Left ventricle myocardium superior (tissue), 1 donor: ENCODE results near the gene SLC25A25. TPM values are rescaled to one million over a fixed set of nuclear protein-coding genes. Genes with fewer than 3 reads are reported as not detected.
A peak's percentile ranks its signal among the peaks of the same experiment; 100 is the strongest.
"Not testable (repeated sequence)": the region's sequence is repeated elsewhere in the genome, so short reads cannot be mapped to it uniquely, and the experiment has no call there.

Experiments
- ATAC-seq: fragments of 200-7000 bp; cut with Tn5 transposase; one replicate; pipeline ENCODE4 v1.9.1; 2020; ENCODE audit warnings: mild to moderate bottlenecking, moderate library complexity
- DNase-seq: peaks from one replicate; pipeline ENCODE4 v3.0.0-alpha.2; 2020
- intact Hi-C: fragments of 100-400 bp; cut with micrococcal nuclease; formaldehyde crosslinking; loops from one replicate; pipeline ENCODE4 v1.11.0; 2022
- total RNA-seq: library from RNA; stranded (reverse); fragmentation: NEBNext Ultra II Directional; extraction: Animal tissue kit (Norgen Biotek cat#: 25700); gene quantifications from one replicate; pipeline ENCODE4 v1.2.1, GENCODE V29; 2021
- donor health status: DM: no; HTN: yes; CAD: no; lungs with severe emphysema.

SLC25A25 gene
- total RNA-seq, 1 donor from 2014 or later: 4.8 TPM

DNA sequence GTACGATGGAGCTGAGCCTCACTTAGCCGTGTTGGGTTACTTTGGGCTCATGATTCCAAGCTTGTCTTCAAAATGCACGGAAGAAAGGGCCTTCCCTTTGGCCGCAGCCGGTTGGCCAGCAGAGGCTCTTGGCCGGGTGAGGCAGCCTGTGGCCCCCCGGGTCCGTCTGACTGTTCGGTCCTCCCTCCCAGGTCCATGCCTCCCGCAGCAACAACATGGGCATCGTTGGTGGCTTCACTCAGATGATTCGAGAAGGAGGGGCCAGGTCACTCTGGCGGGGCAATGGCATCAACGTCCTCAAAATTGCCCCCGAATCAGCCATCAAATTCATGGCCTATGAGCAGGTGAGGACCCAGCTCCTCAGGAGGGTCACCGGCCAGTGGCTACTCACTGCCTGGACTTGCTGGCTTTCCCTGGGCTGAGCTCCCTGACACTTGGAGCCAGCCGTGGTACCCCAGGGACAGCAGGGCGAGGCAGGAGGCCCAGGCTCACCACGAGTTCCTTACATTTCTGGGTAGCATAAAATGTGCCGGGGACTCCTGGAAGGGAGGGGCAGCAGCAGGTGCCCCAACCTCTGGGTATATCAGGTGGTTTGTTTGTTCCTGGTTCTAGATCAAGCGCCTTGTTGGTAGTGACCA, 37.6 kb downstream of the SLC25A25 start:
- intact Hi-C loops: no loop called here
- ATAC-seq (no peak), DNase-seq (no peak)

DNA sequence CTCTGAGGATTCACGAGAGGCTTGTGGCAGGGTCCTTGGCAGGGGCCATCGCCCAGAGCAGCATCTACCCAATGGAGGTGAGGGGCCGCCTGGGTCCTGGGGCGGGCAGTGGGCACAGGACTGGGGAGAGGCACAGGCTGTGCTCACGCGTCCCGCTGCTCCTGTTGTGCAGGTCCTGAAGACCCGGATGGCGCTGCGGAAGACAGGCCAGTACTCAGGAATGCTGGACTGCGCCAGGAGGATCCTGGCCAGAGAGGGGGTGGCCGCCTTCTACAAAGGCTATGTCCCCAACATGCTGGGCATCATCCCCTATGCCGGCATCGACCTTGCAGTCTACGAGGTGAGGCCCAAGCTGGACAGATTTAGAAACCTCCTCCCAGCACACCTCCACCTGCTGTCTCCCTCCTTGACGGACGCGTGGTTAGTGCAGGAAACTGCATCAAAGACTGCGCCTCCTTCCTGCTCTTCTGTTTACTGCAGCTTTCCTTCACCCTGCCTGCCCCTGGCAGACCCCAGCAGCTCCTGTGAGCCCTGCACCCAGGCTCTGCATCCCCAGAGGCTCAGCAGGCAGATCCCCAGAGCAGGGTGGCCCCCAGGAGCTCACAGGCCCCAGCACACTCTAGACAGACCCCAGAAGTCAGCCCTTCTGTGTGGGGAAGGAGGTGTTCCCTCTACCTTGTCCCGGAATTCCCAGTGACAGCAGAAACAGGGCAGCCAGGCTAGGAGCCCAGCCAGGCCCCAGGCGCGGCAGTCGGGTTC, 38.3 kb downstream of the SLC25A25 start:
- DNase-seq: no peak
- ATAC-seq: no peak
- intact Hi-C loops: no loop called here

GRCh38 chr9:128106940-128107467, 39.0 kb downstream of the SLC25A25 start:
- ATAC-seq (no peak), DNase-seq (peak; percentile 24)
- intact Hi-C loops: no loop called here

- intact Hi-C loops: no loop called here
- peak; percentile 24 for DNase-seq
- ATAC-seq: no peak
Observed at GRCh38 chr9:128107468-128108268, 39.6 kb downstream of the SLC25A25 start.

GRCh38 chr9:128108269-128109049, 40.4 kb downstream of the SLC25A25 start:
- ATAC-seq (no peak), DNase-seq (no peak)
- intact Hi-C loops: no loop called here

DNA sequence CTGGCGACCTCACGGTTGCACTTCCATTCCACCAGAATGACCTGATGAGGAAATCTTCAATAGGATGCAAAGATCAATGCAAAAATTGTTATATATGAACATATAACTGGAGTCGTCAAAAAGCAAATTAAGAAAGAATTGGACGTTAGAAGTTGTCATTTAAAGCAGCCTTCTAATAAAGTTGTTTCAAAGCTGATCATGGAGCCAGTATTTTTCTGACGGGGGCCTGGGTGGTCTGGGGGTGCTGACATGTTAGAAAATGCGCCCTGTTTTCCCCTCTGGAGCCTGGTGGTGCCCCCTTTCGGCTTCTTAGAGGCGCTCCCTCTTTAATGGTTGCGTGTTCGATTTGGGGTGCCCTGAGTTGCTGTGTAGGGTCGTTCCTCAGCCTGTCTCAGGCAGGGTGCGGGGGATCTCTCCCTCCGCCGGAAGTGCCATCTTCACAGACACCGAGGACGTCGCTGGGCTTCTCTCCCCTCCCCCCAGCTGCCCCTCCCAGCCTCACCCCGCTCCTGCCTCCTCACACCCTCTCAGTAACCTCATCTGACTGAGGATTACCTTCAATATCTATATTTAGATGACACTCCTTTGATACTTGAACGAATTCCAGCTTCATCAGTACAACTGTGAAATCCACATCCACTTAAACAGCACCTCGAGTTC, 41.1 kb downstream of the SLC25A25 start:
- intact Hi-C loops: no loop called here
- ATAC-seq (peak; percentile 53), DNase-seq (no peak)

DNA sequence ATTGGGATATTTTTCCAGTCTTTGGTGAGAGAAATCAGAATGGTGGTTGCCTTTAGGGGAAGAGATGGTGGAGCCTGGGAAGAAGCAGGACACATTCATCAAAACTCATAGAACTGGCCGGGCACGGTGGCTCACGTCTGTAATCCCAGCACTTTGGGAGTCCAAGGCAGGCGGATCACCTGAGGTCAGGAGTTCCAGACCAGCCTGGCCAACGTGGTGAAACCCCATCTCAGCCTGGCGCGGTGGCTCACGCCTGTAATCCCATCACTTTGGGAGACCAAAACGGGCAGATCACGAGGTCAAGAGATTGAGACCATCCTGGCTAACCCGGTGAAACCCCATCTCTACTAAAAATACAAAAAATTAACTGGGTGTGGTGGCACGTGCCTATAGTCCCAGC, 43.7 kb downstream of the SLC25A25 start:
- DNase-seq, ATAC-seq, intact Hi-C loops: not testable (repeated sequence)

DNA sequence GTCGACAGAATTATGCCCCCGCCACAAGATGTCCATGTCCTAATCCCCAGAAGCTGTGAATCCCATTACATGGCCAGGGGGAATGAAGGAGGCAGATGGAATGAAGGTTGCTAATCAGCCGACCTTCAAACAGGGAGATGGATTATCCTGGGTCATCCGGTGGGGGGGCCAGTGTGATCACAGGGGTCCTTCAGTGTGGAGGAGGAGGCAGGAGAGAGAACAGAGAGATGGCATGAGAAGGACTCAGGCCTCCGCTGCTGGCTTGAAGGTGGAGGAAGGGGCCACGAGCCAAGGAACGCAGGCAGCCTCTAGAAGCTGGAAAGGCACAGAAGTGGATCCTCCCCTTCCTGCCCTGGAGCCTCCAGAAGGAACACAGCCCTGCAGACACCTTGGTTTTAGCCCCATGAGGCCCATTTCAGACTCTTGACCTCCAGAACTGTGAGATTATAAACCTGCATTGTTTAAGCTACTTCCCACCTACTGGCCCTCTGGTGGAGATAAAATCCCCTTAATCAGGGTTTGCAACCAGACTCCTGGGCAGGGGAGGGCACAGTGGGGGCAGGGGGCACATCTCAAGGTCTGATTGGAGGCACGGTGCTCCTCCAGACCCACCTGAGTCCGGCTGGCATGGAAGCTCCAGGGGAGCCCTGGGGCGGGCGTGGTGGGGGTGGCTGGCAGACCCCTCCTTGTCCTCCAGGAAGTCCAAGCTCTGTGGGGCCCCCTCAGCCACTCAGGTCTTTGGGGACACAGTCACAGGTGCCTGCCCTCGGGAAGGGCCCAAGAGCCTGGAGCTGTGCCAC, 45.7 kb downstream of the SLC25A25 start:
- intact Hi-C loops: no loop called here
- ATAC-seq (no peak), DNase-seq (peak; percentile 26)

GRCh38 chr9:128114326-128115186, 46.5 kb downstream of the SLC25A25 start:
- intact Hi-C loops: no loop called here
- DNase-seq (peak; percentile 24), ATAC-seq (no peak)

- DNase-seq: peak; percentile 20
- intact Hi-C loops: no loop called here
- ATAC-seq: no peak
Observed at GRCh38 chr9:128115187-128116103, 47.4 kb downstream of the SLC25A25 start.

- peak; percentile 26 for DNase-seq
Observed at GRCh38 chr9:128116104-128117083, 48.4 kb downstream of the SLC25A25 start.

DNA sequence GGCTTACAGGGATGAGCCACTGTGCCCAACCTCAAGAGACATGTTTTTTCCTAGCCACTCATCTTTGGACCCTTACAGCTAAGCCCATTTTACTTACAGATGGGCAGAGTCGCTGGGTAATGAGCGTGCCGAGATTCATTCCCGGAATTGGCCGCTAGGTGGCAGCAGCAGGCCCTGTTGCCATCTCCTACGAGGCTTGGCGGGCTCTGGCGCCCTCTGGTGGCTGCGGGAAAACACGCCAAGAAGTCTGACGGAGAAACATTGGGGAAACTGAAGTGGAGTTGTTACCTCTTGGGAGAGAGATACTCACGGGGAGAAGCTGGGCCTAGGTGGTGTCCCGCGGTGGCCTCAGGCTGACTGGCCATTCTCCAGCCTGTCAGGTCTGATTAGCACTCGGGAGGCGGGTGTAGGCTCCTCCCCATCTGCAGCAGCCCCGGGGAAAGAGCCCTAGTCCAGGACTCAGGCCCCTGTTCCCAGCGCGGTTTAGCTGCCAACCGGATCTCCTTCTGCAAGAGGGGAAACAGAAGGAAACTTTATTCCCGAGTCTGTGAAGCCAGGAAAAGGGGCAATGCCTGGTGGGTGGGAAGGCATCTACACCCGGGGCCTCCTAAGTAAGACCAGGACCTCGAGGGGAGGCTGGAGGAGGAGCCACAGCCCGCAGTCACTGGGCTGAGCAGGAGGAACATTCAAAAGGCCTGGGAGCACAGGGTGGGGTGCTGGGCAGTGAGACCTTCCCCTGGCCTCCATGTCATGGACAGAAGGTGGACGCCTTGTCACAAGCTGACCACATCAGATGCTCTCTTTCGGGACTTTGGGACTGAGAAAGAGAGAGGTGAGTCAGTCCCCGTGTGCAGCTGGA, 49.8 kb downstream of the SLC25A25 start:
- DNase-seq (peak; percentile 96), ATAC-seq (peak; percentile 69)
- intact Hi-C loops: no loop called here

More at GRCh38 chr9:128116104-128117083, 48.4 kb downstream of the SLC25A25 start:
- intact Hi-C loops: no loop called here
- ATAC-seq: no peak

DNA sequence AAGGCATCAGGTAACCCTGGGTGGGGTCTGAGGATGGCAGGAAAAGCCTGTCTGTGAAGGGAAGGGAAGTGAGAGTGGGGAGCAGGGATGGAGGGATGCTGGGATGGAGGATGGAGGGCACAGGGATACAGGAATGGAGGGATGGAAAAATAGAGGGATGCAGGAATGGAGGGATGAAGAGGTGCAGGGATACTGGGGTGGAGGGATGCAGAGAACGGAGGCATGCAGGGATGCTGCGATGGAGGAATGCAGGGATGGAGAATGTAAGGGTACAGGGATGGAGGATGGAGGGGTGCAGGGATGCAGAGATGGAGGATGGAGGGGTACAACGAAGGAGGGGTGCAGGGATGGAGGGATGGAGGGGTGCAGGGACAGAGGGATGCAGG, 50.4 kb downstream of the SLC25A25 start:
- DNase-seq: no peak
- intact Hi-C loops: no loop called here
- ATAC-seq: no peak
